DOHH2 (cell line): ENCODE results near the gene DSCAML1.

Experiments used
- EZH2phosphoT487 ChIP-seq: fragments of 200-600 bp; sonication (generic); IDR thresholded peaks from 2 replicates; pipeline ENCODE4 v1.6.1; 2017; ENCODE audit warnings: borderline replicate concordance, mild to moderate bottlenecking, antibody characterized with exemption, low read length, moderate library complexity, mixed read lengths
- TF ChIP-seq, protein P1 (sequence below): fragments of 200-600 bp; sonication (generic); IDR thresholded peaks from one replicate; pipeline ENCODE4 v1.5.1; 2014; ENCODE audit warnings: antibody characterized with exemption, mild to moderate bottlenecking, low read depth, low read length; ENCODE audit not compliant: poor library complexity, severe bottlenecking

DNA sequence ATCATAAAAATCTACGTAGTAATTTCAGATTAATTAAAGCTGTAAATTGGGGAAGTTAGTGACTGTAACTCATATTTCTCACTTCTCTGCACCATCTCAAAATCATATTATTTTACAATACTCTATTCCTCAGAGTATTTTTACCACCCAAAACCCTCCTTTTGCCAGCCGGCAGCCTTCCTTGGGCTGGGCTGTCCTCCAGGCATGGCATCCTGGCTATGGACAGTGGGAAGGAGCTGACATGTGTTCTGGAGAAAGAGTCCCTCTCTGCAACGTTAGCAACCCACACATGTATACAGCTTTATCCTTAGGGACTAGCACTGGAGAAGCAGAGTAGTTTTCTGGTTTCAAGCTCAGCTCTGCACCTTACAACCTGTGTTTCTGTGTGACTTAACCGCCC lies 86.8 kb downstream of the DSCAML1 start:
- TF ChIP-seq, protein P1, sequence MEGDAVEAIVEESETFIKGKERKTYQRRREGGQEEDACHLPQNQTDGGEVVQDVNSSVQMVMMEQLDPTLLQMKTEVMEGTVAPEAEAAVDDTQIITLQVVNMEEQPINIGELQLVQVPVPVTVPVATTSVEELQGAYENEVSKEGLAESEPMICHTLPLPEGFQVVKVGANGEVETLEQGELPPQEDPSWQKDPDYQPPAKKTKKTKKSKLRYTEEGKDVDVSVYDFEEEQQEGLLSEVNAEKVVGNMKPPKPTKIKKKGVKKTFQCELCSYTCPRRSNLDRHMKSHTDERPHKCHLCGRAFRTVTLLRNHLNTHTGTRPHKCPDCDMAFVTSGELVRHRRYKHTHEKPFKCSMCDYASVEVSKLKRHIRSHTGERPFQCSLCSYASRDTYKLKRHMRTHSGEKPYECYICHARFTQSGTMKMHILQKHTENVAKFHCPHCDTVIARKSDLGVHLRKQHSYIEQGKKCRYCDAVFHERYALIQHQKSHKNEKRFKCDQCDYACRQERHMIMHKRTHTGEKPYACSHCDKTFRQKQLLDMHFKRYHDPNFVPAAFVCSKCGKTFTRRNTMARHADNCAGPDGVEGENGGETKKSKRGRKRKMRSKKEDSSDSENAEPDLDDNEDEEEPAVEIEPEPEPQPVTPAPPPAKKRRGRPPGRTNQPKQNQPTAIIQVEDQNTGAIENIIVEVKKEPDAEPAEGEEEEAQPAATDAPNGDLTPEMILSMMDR, result no peak
- TF ChIP-seq EZH2phosphoT487, result no peak
